Liver (tissue), 9 donors: Measurements from ENCODE around the gene TECTA. TPM values are rescaled to one million over a fixed set of nuclear protein-coding genes. Genes with fewer than 3 reads are reported as not detected.

Source experiments
- DNase-seq: peaks from one replicate; pipeline ENCODE4 v3.0.0-alpha.2; 2017; ENCODE audit warnings: low spot score
- H3K27ac ChIP-seq, 2 donors: one replicate each; pipeline ENCODE4 v1.7.0; 2013; ENCODE audit warnings: inconsistent platforms in 2 of 2, low read length in 2 of 2, control low read depth in 1 of 2, low read depth in 1 of 2, mild to moderate bottlenecking in 1 of 2
- H3K27me3 ChIP-seq, 4 donors: one replicate each; pipeline versions ENCODE4 v1.6.1 to v1.7.0; 2013; ENCODE audit warnings: low read length in 3 of 4, inconsistent platforms in 1 of 4, mild to moderate bottlenecking in 1 of 4, moderate library complexity in 1 of 4; ENCODE audit not compliant: control insufficient read depth in 4 of 4, insufficient read depth in 4 of 4
- H3K36me3 ChIP-seq, 4 donors: one replicate each; pipeline versions ENCODE4 v1.6.1 to v1.7.0; 2013; ENCODE audit warnings: low read length in 3 of 4, mild to moderate bottlenecking in 3 of 4, low read depth in 1 of 4, moderate library complexity in 1 of 4; ENCODE audit not compliant: control insufficient read depth in 4 of 4, insufficient read depth in 3 of 4
- H3K4me1 ChIP-seq, 4 donors: one replicate each; pipeline versions ENCODE4 v1.6.1 to v1.7.0; 2013; ENCODE audit warnings: low read length in 3 of 4, mild to moderate bottlenecking in 3 of 4, moderate library complexity in 1 of 4; ENCODE audit not compliant: control insufficient read depth in 4 of 4, insufficient read depth in 4 of 4
- H3K4me3 ChIP-seq, 3 donors: one replicate each; pipeline versions ENCODE4 v1.6.1 to v1.7.0; 2013; ENCODE audit warnings: low read length in 3 of 3, control low read depth in 1 of 3, low read depth in 1 of 3, mild to moderate bottlenecking in 1 of 3
- H3K9ac ChIP-seq, 2 donors: one replicate each; pipeline ENCODE4 v1.7.0; 2013; ENCODE audit warnings: low read length in 2 of 2, mild to moderate bottlenecking in 2 of 2, moderate library complexity in 2 of 2, control low read depth in 1 of 2, low read depth in 1 of 2
- H3K9me3 ChIP-seq, 4 donors: one replicate each; pipeline versions ENCODE4 v1.6.1 to v1.7.0; 2013; ENCODE audit warnings: low read length in 3 of 4; ENCODE audit not compliant: control insufficient read depth in 4 of 4
- EGR1 ChIP-seq, 2 donors: IDR thresholded peaks; 2 replicates each; pipeline ENCODE4 v1.6.1; 2016 to 2018; ENCODE audit warnings: antibody characterized with exemption in 2 of 2, low read depth in 2 of 2
- FOXA1 ChIP-seq: IDR thresholded peaks from 2 replicates; pipeline ENCODE4 v1.6.1; 2016; ENCODE audit warnings: antibody characterized with exemption
- FOXA2 ChIP-seq: IDR thresholded peaks from 2 replicates; pipeline ENCODE4 v1.6.1; 2016; ENCODE audit warnings: antibody characterized with exemption
- GABPA ChIP-seq, 2 donors: IDR thresholded peaks in 1 of 2; conservative IDR thresholded peaks in 1 of 2; 2 replicates each; pipeline ENCODE4 v1.6.1; 2016; ENCODE audit warnings: antibody characterized with exemption in 2 of 2, mild to moderate bottlenecking in 1 of 2, moderate library complexity in 1 of 2
- HNF4A ChIP-seq, 2 donors: conservative IDR thresholded peaks; 2 replicates each; pipeline ENCODE4 v1.6.1; 2016; ENCODE audit warnings: antibody characterized with exemption in 2 of 2, mild to moderate bottlenecking in 2 of 2
- HNF4G ChIP-seq: IDR thresholded peaks from 2 replicates; pipeline ENCODE4 v1.6.1; 2016; ENCODE audit warnings: antibody characterized with exemption
- JUND ChIP-seq, 2 donors: IDR thresholded peaks; 2 replicates each; pipeline ENCODE4 v1.6.1; 2016; ENCODE audit warnings: antibody characterized with exemption in 2 of 2
- NR2F2 ChIP-seq: IDR thresholded peaks from 2 replicates; pipeline ENCODE4 v1.6.1; 2016; ENCODE audit warnings: antibody characterized with exemption
- RAD21 ChIP-seq, 2 donors: IDR thresholded peaks; 2 replicates each; pipeline ENCODE4 v1.6.1; 2016; ENCODE audit warnings: antibody characterized with exemption in 2 of 2, mild to moderate bottlenecking in 2 of 2
- RXRA ChIP-seq, 2 donors: IDR thresholded peaks; 2 replicates each; pipeline ENCODE4 v1.6.1; 2017 to 2018; ENCODE audit warnings: antibody characterized with exemption in 2 of 2, mild to moderate bottlenecking in 1 of 2
- SP1 ChIP-seq: IDR thresholded peaks from 2 replicates; pipeline ENCODE4 v1.6.1; 2018; ENCODE audit warnings: antibody characterized with exemption, mild to moderate bottlenecking
- TAF1 ChIP-seq: conservative IDR thresholded peaks from 2 replicates; pipeline ENCODE4 v1.6.1; 2016; ENCODE audit warnings: antibody characterized with exemption, mild to moderate bottlenecking
- YY1 ChIP-seq: IDR thresholded peaks from 2 replicates; pipeline ENCODE4 v1.6.1; 2016; ENCODE audit warnings: antibody characterized with exemption, mild to moderate bottlenecking
- WGBS: extraction: QIAGEN DNeasy Blood & Tissue Kit; methylation state at CpG from one replicate; pipeline ENCODE4 v1.1.7; 2013; 5-methylcytosine and 5-hydroxymethylcytosine counted together
- polyA plus RNA-seq, 2 donors: library from polyadenylated mRNA; stranded (reverse) in 1 of 2; unstranded in 1 of 2; fragments of 200-250 nt in 1 of 2; fragments of >200 nt in 1 of 2; fragmentation: Nextera tagmentation in 1 of 2; extraction: Ambion mirVana in 1 of 2; gene quantifications; one replicate each; pipeline versions ENCODE4 v1.2.1 to v1.2.3, GENCODE V29; 2013 to 2015
- total RNA-seq, 2 donors: library from RNA; depleted of rRNA; stranded (reverse); fragments of >200 nt; gene quantifications; one replicate each; pipeline ENCODE4 v1.2.3, GENCODE V29; 2014
- TF ChIP-seq, protein P1 (sequence below): IDR thresholded peaks from 2 replicates; pipeline ENCODE4 v1.6.1; 2016; ENCODE audit warnings: antibody characterized with exemption
- TF ChIP-seq, protein P2 (sequence below): fragments of 150-350 bp; IDR thresholded peaks from 2 replicates; pipeline ENCODE4 v1.5.1; 2017; ENCODE audit warnings: improper control_type of control experiment, low read depth, low read length; ENCODE audit not compliant: missing input control
- TF ChIP-seq, protein P3 (sequence below): IDR thresholded peaks from 2 replicates; pipeline ENCODE4 v1.6.1; 2016; ENCODE audit warnings: antibody characterized with exemption
- TF ChIP-seq, protein P4 (sequence below): IDR thresholded peaks from 2 replicates; pipeline ENCODE4 v1.6.1; 2016; ENCODE audit warnings: antibody characterized with exemption, mild to moderate bottlenecking
- donor health status: healthy.
- donor health status: healthy.
- donor health status: healthy.
- donor health status: healthy.
- donor health status: healthy.

TECTA gene
- total and polyA plus RNA-seq, 4 donors: 0.46 to 2.4 (median 0.73) TPM

DNA sequence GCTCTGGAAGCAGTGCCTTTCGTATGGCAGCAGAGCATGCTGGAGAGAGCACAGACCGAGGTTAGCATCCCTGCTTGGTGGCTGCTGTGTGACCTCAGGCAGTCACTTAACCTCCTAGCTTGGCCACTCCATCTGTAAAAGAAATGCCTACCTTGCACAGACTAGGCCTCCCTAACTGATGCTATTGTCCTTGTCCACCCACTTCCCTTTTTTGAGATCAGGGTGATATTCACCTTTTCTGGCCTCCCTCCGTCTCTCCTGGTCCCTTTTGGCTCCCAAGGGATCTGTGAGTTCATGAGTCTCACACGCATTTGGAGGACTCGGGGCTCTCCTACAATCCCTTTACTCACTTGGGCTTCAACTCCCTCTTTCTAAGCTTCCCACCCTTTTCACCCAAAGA is 37.2 kb downstream of the TECTA start (continued):
- TF ChIP-seq TAF1 (no peak), NR2F2 (no peak), RAD21 (IDR thresholded peaks at IDR 0.05) (no peak), HNF4A (conservative IDR thresholded peaks at IDR 0.05) (no peak), SP1 (no peak), FOXA1 (no peak), JUND (IDR thresholded peaks at IDR 0.05) (no peak), RXRA (IDR thresholded peaks at IDR 0.05) (no peak)

DNA sequence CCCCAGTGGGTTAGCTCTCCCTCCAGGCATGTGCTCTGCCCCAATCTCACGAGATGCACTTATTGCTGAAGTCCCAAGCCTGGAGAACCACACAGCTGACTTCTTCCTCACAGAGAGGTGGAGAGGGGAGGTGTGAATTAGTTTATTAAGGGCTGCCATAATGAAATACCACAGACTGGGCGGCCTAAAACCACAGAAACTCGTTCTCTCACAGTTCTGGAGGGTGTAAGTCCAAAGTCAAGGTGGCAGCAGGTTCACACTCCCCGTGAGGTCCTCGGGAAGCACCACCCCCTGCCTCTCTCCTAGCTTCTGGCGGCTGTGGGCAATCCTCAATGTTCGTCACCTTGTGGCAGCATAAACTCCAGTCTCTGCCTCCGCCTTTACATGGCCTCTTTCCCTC is 39.3 kb downstream of the TECTA start:
- no peak overlapping the region for H3K27ac ChIP-seq
- no peak overlapping the region for H3K4me3 ChIP-seq
- H3K36me3 ChIP-seq: no peaks in the 10 kb centered on the region
- 79% methylated on average over 8 of the region's 8 CpGs for WGBS
- DNase-seq: no peak
- H3K9me3 ChIP-seq: no peaks in the 10 kb centered on the region
- no peaks in the 10 kb centered on the region for H3K4me1 ChIP-seq
- H3K27me3 ChIP-seq: no peaks in the 10 kb centered on the region
- H3K9ac ChIP-seq: no peak overlapping the region
- no peak for TF ChIP-seq FOXA2
- TF ChIP-seq, protein P1, sequence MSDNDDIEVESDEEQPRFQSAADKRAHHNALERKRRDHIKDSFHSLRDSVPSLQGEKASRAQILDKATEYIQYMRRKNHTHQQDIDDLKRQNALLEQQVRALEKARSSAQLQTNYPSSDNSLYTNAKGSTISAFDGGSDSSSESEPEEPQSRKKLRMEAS: no peak
- no peak for TF ChIP-seq HNF4A (conservative IDR thresholded peaks at IDR 0.05)
- TF ChIP-seq, protein P2, sequence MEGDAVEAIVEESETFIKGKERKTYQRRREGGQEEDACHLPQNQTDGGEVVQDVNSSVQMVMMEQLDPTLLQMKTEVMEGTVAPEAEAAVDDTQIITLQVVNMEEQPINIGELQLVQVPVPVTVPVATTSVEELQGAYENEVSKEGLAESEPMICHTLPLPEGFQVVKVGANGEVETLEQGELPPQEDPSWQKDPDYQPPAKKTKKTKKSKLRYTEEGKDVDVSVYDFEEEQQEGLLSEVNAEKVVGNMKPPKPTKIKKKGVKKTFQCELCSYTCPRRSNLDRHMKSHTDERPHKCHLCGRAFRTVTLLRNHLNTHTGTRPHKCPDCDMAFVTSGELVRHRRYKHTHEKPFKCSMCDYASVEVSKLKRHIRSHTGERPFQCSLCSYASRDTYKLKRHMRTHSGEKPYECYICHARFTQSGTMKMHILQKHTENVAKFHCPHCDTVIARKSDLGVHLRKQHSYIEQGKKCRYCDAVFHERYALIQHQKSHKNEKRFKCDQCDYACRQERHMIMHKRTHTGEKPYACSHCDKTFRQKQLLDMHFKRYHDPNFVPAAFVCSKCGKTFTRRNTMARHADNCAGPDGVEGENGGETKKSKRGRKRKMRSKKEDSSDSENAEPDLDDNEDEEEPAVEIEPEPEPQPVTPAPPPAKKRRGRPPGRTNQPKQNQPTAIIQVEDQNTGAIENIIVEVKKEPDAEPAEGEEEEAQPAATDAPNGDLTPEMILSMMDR: no peak
- TF ChIP-seq, protein P3, sequence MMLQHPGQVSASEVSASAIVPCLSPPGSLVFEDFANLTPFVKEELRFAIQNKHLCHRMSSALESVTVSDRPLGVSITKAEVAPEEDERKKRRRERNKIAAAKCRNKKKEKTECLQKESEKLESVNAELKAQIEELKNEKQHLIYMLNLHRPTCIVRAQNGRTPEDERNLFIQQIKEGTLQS: no peak
- no peak for TF ChIP-seq YY1
- TF ChIP-seq RAD21 (IDR thresholded peaks at IDR 0.05): no peak

DNA sequence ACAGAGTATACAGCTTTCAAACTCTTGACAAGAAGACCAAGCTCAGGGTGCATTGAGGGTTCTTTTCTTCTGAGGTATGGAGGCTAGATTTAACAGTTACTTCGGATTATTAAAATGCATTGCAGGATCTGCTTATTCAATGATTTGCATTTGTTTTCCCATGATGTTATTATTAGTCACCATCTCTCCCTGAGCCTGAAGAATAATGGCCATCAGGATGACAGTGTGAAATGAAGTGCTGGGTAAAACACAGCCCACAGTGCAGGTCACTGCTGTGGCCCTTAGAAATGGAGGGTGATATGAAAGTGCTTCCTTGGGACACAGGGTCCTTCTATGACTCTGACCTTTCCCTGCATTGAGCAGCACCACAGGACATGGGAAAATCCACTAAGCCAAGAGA is 40.0 kb downstream of the TECTA start:
- H3K27ac ChIP-seq: no peak overlapping the region
- TF ChIP-seq HNF4A (conservative IDR thresholded peaks at IDR 0.05) (no peak), GABPA (IDR thresholded peaks at IDR 0.05 in 1 of 2, conservative IDR thresholded peaks at IDR 0.05 in 1 of 2) (no peak), YY1 (no peak), EGR1 (IDR thresholded peaks at IDR 0.05; ENCODE audit: low read depth in 2 of 2) (no peak), HNF4G (no peak), SP1 (no peak), RXRA (IDR thresholded peaks at IDR 0.05) (no peak), FOXA2 (no peak), RAD21 (IDR thresholded peaks at IDR 0.05) (no peak)
- TF ChIP-seq, protein P3: no peak
- TF ChIP-seq, protein P2: no peak
- TF ChIP-seq, protein P4, sequence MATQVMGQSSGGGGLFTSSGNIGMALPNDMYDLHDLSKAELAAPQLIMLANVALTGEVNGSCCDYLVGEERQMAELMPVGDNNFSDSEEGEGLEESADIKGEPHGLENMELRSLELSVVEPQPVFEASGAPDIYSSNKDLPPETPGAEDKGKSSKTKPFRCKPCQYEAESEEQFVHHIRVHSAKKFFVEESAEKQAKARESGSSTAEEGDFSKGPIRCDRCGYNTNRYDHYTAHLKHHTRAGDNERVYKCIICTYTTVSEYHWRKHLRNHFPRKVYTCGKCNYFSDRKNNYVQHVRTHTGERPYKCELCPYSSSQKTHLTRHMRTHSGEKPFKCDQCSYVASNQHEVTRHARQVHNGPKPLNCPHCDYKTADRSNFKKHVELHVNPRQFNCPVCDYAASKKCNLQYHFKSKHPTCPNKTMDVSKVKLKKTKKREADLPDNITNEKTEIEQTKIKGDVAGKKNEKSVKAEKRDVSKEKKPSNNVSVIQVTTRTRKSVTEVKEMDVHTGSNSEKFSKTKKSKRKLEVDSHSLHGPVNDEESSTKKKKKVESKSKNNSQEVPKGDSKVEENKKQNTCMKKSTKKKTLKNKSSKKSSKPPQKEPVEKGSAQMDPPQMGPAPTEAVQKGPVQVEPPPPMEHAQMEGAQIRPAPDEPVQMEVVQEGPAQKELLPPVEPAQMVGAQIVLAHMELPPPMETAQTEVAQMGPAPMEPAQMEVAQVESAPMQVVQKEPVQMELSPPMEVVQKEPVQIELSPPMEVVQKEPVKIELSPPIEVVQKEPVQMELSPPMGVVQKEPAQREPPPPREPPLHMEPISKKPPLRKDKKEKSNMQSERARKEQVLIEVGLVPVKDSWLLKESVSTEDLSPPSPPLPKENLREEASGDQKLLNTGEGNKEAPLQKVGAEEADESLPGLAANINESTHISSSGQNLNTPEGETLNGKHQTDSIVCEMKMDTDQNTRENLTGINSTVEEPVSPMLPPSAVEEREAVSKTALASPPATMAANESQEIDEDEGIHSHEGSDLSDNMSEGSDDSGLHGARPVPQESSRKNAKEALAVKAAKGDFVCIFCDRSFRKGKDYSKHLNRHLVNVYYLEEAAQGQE: no peak
- 80% methylated on average over 1 of the region's 1 CpG for WGBS
- H3K36me3 ChIP-seq: no peaks in the 10 kb centered on the region
- no peak overlapping the region for H3K4me3 ChIP-seq
- no peaks in the 10 kb centered on the region for H3K4me1 ChIP-seq
- no peak overlapping the region for H3K9ac ChIP-seq
- no peaks in the 10 kb centered on the region for H3K9me3 ChIP-seq
- no peaks in the 10 kb centered on the region for H3K27me3 ChIP-seq
- DNase-seq: no peak
